HG02870 (cell line): Measurements from ENCODE around the gene JAG1.

ENCODE experiments used
- ATAC-seq: cut with Tn5 transposase; IDR thresholded peaks from one replicate; pipeline ENCODE4 v1.9.1; 2021; ENCODE audit warnings: mild to moderate bottlenecking, moderate library complexity; ENCODE audit not compliant: unreplicated experiment

JAG1 gene

DNA sequence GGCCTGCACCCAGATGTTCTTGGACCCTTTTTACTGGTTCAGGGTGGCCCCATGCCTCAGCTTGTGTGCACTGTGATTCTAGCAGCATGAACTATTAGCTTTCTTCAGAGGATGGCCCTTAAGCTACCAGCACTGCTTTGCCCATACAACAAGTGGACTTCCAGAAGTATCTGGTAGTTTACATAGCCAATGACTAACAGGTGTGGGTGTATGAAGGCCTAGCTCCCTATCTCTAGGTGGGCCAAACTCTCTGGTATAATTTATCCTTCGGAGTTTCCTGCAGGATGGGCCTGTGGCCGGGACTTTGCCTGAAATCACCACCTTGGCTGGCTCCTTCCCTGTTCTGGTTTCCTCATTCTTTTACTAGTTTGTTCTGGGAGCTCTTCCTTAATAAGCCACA, 26.1 kb upstream of the JAG1 start:
- ATAC-seq: no peak

DNA sequence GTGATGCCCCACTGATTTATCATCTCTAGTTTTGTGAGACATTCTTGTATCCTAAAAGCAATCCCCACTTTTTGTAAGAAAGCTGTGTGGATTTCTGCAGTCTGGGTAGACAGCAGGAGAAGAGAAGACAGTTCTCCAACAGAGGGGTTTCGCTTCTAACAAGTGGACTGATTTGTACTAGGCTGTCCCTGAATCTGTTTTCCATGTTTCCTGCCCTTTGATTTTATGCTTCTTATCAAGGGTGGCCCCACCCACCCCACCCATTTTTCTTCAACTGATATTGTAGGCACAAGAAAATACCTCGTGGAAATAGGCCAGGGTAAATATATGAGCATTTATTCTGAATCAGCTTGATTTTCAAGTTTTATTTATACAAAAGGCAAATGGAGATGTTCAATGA, 25.7 kb upstream of the JAG1 start:
- no peak for ATAC-seq

DNA sequence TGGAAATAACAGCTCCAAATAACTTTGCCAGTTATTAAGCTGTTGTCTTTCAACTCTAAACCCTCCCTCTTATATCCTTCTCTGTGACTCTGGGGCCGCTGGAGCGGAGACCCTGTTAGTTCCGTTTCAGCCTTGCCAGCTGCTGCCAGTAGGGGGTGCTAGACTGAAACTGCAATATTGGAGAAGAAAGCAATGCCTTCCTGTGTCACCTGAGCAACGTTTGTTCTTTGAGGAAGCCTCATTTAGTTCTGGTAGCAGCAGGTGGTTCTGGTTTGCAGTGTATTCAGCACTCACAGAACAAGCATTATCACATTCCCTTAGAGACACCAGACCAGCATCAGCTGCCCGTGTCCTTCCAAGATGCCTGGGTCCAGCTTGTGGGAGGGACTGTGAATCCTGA, 22.9 kb upstream of the JAG1 start:
- ATAC-seq: no peak

DNA sequence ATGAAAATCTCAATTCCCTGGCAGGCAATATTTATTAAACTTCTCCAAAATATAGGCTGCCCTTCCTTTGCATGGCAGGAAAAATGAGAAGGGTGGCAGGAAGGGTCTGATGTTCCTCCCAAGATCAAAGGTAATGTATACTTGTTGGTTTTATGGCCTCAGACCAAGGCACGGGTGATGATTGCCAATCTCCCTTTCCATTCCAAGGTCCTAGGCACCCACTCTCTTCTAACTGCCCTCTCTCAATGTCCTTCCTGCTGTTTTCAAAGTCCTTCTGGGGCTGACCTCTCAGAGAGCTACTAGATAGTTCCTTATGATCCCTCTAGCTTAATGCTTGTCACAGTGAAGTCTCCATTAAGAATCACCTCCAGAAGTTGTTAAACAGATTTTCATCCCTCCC, 15.6 kb upstream of the JAG1 start:
- ATAC-seq: no peak

DNA sequence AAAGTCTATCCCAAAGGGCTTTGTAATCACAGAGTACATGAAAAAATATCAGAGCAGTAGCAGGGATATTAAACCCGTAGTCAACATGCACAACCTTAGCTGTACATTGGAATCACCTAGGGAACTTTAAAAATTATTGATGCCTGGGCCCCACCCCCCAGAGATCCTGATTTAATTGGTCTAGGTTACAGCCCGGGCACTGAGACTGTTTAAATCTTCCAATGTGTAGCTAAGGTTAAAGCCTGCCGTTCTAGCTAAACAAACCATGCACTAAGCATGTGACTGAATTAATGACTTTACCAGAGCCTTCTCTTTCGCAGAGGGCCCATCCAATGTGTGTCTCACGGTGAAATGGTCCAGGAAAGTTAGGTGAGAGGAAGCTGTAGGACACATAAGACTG, 14.1 kb upstream of the JAG1 start:
- ATAC-seq: no peak

DNA sequence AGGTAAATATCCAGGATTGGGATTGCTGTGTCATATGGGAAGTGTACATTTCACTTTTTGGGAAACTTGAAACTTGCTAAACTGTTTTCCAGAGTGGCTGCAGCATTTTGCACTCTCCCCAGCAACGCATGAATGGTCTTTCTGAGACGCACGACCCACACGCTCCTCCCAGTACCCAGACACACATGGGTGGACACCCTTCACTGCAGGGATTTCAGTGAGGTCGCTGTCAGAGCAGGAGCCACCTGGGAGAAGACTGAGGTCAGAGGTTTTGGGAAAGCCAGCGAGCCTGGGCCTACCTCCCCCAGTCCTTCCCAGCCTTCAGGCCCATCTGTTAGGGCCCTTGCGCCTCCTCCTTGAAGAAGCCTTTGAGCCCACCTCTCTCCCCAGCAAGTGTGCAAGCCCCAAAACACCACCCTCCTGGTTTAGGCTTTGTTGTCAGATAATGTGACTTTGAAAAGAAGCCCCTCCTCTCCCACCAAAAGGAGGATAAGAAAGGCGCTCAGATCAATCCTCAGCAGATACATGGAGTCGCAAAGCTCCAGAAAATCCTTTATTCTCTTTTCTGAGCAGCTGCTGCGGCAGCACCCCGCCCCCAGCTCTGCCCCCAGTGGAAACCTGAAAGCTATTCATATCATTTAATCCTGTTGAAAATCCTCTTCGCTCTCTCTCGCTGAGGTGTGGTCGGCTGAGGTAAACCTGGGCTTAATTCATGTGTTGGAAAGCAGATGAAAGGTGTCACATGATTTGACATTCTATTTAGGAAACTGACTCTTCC, 12.7 kb upstream of the JAG1 start:
- no peak for ATAC-seq

DNA sequence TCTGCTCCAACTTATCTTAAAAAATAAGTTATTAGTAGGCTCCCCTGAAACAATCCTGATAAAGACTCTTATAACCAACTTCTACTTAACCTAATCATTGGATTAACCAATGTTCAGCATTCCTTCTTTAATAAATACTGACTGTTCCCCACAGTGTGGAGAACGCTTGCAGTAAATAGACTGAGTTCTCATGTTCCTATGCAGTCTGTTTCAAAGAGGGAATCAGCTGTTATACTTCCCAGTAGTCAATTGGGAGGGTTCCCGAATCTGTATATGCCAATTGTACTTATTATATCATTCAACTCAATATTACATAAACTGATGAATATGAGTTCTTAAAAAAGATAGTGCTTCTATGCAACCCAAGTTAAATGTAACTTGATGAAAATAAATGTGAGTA, 9.7 kb upstream of the JAG1 start:
- ATAC-seq: no peak

DNA sequence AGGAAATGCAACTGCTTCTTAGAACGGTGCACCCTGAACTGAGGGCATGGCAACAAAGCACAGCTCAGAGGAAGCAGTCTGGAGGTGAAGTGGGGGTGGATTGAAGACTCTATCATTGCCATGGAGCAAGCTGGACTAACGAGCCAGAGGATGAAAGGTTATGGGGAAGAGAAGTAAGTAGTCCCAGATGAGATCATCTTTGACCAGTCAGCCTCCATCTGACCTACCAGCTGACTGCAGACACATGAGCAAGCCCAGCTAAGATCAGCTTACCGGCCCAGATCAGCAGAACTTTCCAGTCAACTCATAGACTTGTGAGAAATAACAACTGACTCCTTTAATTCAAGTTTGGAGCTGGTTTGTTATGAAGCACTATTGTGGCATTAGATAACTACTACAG, 9.1 kb upstream of the JAG1 start:
- ATAC-seq: no peak

DNA sequence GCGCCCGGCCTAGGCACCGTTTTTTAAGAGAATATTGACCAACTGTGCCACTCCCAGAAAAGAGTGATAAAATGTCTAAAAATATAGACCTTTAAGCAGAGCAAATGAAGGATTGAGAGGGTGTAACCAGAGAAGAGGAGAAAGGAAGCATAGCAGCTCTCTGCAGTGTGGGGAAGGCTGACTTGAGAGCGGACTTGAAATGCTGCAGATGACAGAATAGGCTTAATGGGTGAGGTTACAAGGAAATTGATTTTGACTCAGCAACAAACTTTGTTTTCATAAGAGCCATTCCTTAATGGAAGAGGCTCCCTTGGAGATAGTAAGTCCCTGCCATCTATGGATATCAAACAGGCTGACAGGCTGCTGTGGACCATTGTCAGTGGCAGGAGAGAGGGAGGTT, 7.7 kb upstream of the JAG1 start:
- no peak for ATAC-seq

DNA sequence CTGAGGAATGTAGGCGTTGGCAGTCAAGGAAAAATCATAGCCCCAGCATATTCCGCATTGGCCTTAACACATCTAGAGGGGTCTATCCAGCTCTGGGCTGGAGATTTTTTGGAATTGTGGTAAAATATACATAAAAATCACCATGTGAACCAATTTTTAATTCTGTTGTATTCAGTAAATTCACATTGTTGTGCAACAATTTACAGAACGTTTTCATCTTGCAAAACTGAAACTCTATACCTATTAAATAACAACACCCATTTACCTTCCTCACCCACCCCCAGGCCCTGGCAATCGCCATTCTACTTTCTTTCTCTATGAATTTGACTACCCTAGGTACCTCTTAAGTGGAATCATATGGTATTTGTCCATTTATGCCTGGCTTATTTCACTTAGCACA, 6.8 kb upstream of the JAG1 start:
- no peak for ATAC-seq

DNA sequence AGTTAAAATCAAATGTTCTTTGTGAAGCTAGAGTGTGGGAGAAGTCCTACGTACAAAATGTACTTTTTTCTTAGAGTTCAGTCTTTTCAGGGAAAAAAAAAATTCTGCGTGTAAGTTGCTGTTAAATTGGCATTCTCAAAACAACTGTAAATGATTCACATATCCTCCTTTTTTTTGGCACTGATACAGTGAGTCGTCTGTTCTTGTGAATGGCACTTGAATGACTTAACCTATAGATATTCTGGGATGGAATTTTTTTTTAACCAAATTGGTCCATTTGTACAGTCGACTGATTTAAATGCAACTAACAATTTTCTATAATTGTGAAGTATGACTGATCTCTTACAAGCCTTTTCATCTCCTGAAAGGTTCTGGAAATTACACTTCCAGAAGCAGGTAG, 5.5 kb upstream of the JAG1 start:
- no peak for ATAC-seq

DNA sequence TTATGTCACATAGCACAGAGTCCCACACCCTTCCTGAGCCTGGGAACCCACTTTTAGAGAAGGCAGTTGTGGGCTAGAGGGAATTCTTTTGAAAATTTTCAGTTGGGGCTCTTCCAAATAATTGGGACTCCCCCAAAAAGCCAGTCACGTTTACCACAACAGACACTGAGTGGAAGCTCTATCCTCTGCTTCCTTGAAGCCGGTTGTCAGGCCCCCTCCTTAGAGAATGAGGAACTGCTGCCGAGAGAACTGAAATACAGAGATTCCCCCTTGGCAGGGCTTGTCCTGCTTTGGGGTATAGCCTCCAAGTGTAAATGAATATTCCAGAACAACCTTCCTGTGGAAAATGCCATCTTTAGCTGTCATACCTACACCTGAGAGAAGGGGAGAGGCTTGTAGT, 2.7 kb upstream of the JAG1 start:
- no peak for ATAC-seq

DNA sequence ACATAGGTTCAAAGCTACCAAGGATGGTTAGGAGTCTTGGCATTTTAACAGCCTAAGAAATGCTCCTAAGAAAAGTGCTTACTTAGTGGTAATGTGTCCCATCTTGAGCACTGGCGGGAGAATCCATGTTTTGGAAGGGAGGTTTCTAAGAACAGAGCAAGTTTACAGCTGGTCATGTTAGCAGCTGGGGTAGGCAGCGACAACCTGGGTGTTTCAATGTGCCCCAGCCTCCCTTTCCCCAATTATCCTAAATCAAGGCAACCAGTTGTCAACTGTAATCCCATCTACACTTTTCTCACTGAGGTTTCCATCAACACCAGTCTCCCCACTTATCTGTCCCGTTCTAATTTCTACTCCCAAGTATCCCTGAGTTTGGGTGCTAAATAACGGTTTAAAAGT, 1.6 kb upstream of the JAG1 start:
- no peak for ATAC-seq

DNA sequence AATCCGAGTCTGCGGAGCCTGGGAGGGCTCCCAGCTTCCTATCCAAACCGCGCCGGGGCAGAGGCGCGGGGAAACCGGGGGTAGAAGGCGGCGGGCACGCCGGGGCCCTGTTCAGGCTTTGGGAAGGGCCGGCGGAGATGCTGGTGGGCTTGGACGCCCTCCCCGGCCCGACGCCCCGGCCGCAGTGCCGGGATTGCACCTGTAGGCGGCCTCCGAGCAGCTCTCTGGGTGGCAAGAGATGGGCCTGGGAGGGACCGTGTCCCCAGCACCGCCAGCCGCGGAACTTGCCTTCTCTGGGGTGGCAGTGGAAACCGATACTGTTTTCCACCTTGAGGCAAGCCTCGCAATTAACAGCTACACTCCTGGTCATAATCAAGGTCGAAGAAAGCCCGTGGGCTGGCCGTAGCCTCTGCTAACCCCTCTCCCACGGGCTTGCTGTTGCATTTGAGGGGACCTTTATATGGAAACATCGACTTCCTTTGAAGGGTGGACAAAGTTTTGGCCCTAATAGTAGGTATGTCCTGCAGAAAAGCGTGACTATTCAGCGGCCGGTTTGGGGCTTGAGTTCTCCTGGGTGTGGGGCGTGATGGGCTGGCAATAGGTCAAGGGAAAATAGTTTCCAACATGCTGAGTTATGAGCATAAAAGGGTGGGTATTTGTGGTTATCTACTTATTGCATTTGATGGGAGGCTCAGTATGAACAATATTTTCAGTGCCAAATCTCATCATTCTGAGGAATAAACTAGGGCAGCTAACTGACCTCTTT, 1.1 kb upstream of the JAG1 start:
- ATAC-seq: peak; percentile 29

DNA sequence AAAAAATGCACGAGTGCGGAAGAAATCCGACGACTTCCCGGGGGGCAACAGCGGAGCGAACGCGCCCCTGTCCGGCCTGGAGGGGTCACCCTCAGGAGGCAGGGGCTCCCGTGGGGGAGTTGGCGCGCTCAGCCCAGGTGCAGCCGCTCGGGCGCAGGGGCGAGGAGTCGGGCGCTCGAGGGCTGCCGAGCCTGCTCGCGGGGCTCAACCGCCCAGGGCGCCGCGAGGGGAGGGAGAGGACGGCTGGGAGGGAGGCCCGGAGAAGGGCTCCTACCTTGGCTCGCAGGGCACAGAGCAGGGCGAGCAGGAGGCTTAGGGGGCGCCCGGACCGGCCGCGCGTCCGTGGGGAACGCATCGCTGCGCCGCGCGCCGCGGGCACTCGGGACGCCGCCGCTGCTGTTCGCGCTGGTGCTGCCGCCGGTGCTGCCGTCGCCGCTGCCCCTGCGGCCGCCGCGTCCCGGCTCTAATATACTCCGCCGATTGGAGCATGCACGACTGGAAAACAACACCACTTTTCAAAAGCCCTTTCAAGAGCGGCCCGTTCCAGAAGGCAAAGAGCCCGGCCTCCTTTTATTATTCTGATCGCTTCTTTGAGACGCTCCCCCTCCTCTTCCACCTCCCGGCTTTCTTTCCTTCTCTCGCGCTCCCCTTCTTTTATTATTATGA, 490 bp downstream of the JAG1 start:
- ATAC-seq: no peak

DNA sequence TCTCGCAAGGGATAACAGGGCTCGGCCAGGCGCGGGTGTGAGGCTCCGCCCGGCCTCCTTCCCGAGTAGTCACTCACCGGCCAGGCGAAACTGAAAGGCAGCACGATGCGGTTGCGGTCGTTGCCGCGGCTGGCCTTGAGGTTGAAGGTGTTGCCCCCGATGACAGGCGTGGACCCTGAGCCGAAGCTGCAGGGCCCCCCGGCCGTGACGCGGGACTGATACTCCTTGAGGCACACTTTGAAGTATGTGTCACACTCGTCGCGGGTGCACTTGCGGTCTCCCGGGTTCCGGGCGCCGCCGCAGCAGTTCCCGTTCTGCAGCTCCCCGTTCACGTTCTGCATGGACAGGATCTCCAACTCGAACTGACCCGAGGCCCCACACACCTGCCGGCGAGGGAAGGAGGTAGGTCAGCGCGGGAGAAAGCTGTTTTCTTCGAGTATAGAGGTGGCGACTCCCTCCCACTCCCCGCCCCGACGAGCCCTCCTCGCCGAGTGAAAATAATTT, 1.1 kb downstream of the JAG1 start:
- no peak for ATAC-seq

DNA sequence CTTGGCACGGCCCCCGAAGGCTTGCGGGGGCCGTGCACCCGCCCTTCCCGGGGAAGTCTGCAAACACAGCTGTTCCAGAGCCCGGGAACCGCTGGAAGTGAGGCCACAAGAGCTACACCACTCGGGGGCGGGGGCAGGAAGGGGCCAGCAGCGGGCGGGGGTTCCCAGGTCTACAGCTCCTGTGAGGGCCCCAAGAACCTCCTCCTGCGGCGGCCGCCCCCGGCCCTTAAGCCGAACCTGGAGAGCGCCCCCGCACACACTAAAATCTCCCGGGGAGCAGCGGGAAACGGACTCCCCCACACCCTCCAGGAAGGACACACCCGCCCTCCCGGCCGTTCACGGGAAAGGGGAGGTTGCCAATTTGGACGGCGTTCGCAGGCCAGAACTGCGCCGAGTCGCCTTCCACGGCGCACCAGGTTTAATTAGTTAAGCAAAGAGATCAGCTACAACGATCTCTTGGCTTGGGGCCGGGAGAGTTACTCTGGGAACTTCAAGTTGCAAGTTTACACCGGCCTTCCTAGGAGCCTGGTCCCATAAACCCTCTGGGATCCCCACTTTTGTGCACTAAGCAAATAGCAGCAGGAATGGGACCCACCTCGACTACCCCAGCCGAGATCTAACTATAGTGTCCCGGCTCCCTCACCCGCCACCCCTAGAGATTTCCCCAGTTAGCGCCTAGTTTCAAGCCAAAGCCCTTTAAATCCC, 1.7 kb downstream of the JAG1 start:
- ATAC-seq: no peak

DNA sequence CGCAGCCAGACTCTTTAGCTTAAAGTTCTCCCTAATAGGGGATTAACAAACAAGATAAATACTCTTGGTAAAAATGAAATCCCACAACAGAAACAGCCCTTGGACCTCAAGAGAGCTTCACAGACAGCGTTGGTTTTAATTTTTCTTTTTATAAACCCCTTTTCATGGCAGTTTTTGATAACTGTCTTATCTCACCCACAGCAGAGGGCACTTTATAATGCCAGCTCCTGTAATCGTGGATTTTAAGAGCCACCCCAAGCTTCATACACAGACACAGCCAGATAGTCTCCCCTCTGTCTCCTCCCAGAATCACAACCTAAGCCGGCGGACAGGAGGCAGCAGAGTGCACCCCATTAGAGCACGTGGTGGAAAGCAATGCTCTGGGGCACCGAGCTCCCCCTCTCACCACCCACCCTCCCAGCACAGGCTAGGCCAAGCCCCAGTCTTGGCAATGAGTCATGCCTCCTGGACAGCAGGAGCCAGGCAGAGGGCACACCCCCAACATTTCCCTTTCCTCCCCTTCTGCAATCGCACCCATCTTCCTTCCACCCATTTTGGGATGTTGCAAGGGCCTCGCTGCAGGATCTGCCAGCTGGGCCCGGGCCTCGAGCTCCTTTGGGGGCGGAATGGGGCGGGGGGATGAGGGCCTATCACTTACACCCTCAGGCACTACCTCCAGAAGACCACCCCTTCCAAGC, 2.4 kb downstream of the JAG1 start:
- ATAC-seq: peak; percentile 15

DNA sequence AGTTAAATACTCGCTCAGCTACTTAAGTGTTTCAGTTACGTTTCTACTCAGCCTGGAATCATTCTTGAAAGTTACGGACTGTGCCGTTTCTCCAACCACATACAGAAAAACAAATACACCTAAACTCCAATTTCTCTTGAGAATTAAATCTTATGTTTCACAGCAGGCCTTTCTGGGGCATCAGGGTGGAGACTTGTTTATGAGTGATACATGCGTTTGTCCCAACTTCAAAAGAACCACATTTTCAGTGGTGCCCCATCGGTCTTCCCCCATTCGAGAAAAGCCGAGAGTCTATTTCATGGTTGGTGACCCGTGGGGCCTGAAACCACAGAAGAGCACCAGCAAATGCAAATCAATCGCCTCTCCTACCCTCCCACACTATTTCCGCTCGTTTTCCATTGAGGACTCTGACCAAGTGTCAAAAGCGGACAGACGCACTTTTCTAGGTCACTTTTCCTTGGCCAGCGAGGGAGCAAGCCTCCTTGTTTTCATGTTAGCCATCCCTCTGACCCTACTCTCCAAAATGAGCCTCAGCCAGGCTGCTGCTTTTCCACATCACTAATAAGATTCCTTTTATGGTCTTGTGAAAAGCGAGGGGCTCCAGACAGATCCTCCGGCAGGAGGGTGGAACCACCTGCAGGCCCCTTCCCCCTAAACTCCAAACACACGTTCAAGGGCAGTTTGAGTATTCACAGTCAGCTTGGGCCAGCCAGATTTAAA, 3.1 kb downstream of the JAG1 start:
- peak; percentile 35 for ATAC-seq

DNA sequence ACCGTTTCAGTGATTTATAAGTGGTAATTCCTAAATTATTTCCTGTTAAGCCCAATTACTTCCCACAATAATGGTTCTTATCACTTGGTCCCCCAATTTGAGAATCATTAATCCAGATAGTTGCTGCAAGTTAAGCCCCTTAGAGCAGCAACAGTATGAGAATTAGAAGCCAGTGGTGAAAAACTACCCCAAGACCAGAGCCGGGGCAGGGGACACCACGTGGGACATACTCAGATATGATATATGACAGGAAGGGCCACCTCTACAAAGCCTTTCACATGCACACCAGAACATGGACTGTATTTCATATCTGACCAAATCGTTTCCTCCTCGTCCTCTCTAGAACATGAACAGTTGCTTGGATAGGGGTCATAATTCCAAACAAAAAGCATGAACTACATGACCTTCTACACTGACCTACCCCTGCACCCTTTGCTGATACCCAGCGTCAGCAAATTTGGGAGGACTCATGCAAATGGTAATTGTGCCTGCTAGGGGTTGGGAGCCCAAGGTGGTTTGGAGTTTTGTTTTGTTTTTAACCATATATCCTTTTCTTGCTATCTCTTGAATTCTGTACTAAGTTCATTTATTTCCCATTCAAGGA, 3.9 kb downstream of the JAG1 start:
- no peak for ATAC-seq
